GM12875 (cell line): ENCODE measurements around the gene CAND1.

Source experiments
- H3K4me3 ChIP-seq: one replicate; pipeline ENCODE4 v1.5.1; 2011; ENCODE audit warnings: low read depth, low read length, control low read depth
- CTCF ChIP-seq: IDR thresholded peaks from 2 replicates; pipeline ENCODE4 v1.5.1; 2011; ENCODE audit warnings: low read depth, mild to moderate bottlenecking, control low read depth, inconsistent platforms, low read length, moderate library complexity, borderline replicate concordance; ENCODE audit not compliant: insufficient read depth

The CAND1 gene

GRCh38 chr12:67362526-67362925, 93.4 kb downstream of the CAND1 start:
- no peak overlapping the region for H3K4me3 ChIP-seq
- TF ChIP-seq CTCF = no peak

GRCh38 chr12:67364228-67364627, 95.1 kb downstream of the CAND1 start:
- TF ChIP-seq CTCF = no peak
- H3K4me3 ChIP-seq = no peak overlapping the region

GRCh38 chr12:67365131-67365530, 96.0 kb downstream of the CAND1 start:
- no peak for TF ChIP-seq CTCF
- H3K4me3 ChIP-seq = no peak overlapping the region

GRCh38 chr12:67367843-67368242, 98.7 kb downstream of the CAND1 start:
- H3K4me3 ChIP-seq = no peak overlapping the region
- TF ChIP-seq CTCF = no peak
